GM12891 (cell line): Measurements from ENCODE around the gene ZDHHC14.

Source experiments
- PAX5 ChIP-seq: IDR thresholded peaks from 2 replicates; pipeline ENCODE4 v1.6.1; 2011; ENCODE audit warnings: low read length, moderate library complexity, mild to moderate bottlenecking; ENCODE audit not compliant: insufficient read depth, severe bottlenecking
- POLR2A ChIP-seq: IDR thresholded peaks from 2 replicates; pipeline ENCODE4 v1.6.1; 2011; ENCODE audit warnings: low read depth, low read length, control low read depth
- POLR2AphosphoS5 ChIP-seq: IDR thresholded peaks from 2 replicates; pipeline ENCODE4 v1.6.1; 2011; ENCODE audit warnings: low read depth, low read length, control low read depth
- SPI1 ChIP-seq: IDR thresholded peaks from 2 replicates; pipeline ENCODE4 v1.6.1; 2011; ENCODE audit warnings: low read depth, low read length, control low read depth
- TAF1 ChIP-seq: IDR thresholded peaks from 2 replicates; pipeline ENCODE4 v1.6.1; 2011; ENCODE audit warnings: low read depth, low read length, control low read depth

DNA sequence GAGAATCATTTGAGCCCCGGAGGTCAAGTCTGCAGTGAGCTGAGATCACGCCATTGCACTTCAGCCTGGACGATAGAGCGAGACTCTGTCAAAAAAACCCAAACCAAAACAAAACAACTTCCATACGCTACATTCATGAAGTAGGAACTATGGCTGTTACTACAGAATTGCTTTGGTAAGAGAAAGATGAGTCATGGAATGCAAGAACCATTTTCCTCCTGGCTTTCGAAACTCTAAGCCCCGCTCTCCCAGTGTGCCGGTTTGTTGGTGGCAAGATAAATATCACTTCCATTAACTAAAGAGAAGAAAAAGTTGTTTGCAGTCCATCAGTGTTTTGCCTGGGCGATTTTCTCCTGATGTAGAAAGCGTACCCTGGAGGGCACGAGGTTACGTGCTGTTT, 61.3 kb downstream of the ZDHHC14 start:
- no peak for TF ChIP-seq TAF1
- TF ChIP-seq POLR2A = no peak
- TF ChIP-seq POLR2AphosphoS5 = no peak
- TF ChIP-seq PAX5 = no peak
- no peak for TF ChIP-seq SPI1
